GM12864 (cell line): ENCODE data around the gene RNASE8.

ENCODE experiments used
- DNase-seq: peaks from one replicate; pipeline ENCODE4 v3.0.0-alpha.2; 2011; ENCODE audit warnings: low read depth
- H3K4me3 ChIP-seq: 2 replicates; pipeline ENCODE4 v1.5.1; 2011; ENCODE audit warnings: mild to moderate bottlenecking, low read depth, low read length, control low read depth
- TF ChIP-seq, protein P1 (sequence below): IDR thresholded peaks from 2 replicates; pipeline ENCODE4 v1.5.1; 2011; ENCODE audit warnings: low read depth, mild to moderate bottlenecking, moderate library complexity, low read length, control low read depth, inconsistent platforms; ENCODE audit errors: missing control alignments

Gene RNASE8

DNA sequence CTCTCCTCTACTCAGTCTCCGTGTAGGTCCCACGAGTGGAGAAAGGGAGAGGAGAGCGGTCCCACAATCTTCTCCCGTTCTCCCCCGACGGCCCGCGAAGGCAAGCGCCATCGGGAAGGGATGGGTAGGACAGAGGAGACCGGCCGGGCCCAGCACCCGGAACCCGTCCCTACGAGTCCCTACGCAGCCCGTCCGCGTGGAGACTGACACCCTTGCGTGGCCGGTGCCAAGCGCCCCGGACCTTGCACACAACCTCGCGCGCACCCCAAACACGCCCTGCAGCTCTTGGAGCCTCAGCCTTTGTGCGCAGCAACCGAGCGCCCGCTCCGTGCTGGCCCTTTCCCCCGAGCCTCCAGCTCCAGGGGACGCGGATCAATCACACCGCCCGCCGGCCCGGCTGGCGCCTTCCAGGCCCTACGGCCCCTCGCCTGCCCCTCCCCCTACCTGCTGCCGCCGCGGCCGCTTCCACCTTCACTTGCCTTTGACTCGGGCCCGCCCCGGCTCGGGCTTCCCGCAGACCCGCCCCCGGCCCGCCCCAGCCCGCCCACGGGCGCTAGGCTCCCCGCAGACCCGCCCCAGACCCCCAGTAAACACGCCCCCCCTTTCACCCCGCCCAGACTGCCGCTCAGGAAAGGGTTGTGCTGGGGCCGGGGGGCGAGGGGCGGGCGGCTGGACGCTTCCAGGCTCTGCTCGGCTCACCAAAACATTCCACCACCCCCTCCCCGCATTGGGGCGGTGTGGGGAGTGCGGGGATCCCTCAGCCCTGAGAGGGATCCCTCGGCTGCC, 32.8 kb upstream of the RNASE8 start, which contains the start of gene NDRG2:
TSS of gene NDRG2 (minus strand) at position 477 of the 786 bp plus-strand sequence. CDS start 1,746 bp downstream, outside the sequence.
- TF ChIP-seq, protein P1, sequence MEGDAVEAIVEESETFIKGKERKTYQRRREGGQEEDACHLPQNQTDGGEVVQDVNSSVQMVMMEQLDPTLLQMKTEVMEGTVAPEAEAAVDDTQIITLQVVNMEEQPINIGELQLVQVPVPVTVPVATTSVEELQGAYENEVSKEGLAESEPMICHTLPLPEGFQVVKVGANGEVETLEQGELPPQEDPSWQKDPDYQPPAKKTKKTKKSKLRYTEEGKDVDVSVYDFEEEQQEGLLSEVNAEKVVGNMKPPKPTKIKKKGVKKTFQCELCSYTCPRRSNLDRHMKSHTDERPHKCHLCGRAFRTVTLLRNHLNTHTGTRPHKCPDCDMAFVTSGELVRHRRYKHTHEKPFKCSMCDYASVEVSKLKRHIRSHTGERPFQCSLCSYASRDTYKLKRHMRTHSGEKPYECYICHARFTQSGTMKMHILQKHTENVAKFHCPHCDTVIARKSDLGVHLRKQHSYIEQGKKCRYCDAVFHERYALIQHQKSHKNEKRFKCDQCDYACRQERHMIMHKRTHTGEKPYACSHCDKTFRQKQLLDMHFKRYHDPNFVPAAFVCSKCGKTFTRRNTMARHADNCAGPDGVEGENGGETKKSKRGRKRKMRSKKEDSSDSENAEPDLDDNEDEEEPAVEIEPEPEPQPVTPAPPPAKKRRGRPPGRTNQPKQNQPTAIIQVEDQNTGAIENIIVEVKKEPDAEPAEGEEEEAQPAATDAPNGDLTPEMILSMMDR: no peak
- H3K4me3 ChIP-seq: no peak within 1 kb of the TSS; the same call in 1 of the 2 replicates
- no peak for DNase-seq

DNA sequence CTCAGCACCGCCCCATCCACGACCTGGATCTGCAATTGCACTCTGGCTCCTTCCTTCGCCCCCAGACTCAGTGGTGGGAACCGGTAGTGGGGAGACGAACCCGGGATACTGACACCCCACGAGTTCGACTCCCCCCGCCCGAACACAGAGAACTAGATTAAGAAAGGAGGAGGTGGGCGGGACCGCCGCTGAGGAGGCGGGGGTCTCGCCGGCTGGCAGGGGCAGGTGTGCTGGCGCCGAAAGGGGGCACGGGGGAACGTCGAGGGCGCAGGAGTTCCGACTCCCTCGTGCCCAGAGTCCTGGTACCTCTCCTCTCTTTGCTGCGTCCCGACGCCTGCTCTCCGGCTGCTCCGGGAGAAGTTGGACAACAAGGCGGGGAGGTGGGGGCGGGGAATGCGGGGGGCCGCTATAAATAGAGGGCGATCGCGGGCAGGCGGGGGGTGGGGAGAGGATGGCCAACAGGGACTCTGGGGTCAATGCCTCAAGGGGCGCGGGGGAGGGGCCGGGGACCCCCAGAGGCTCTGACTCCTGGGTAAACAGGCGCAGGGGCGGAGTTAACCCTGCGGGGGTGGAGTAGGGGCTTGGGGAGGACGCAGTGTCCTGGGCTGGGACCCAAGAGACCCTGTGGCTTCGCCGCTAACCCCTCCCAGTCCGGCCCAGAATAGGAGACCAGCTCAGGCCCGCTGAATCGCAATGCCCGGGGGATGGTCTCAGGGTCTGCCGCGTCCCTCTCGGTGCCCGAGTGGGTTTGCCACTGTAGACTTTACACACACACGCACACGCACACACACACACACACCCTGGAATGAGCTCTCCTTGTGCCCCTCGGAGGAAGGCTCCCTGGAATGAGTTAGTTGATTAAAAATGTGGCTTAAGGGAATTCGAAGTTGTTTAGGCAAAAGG, 32.0 kb upstream of the RNASE8 start:
- TF ChIP-seq, protein P1: no peak
- H3K4me3 ChIP-seq: no peak overlapping the region
- DNase-seq: no peak

DNA sequence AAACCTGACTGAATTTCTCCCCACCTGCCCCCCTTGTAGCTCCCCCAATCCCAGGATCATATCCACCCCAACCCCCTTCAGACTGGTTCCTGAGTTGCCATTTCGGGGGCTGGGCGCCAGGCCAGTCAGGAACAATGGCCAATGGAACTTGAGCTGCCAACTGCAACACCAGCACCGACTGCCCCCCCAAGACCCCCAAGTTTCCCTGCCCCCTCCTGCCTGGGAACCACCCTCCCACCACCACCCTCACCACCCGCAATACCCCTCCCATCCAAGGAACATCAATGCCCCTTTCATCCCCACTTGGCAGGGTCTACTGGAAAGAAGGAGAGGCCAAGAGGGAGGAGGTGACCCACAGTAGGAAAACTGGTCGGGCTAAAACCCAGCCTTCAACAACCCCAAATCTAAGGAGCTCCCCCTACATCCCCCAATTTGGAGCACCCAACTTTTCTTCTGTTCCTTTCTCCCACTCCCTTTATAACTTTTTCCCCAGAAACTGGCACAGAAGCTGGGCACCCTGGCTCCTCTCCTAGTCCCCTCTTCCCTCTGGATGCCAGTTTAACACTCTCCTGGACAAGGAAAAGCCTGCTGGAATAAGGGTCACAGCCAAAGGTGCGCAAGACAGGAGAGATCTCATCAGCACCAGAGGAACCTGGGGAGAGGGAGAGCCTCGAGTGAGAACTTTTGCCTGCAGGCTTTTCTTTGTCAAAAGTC, 31.2 kb upstream of the RNASE8 start:
- H3K4me3 ChIP-seq: no peak overlapping the region
- DNase-seq: no peak
- TF ChIP-seq, protein P1: no peak

DNA sequence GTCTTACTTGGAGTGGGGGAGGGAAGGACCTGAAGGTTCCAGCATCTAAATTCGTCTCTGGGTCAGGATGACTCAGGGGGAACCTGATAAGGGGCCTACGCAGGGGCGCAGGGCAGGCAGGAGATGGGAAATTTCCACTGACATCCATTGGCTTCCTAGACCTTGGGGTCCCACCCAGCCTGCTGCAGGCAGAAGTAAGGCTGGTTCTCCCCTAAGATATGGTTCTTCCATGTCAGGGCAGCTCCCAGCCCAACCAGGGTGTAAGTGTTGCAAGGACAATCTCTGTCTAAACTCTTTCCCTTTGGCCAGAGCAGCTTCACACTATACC, 30.7 kb upstream of the RNASE8 start:
- TF ChIP-seq, protein P1: no peak
- H3K4me3 ChIP-seq: no peak overlapping the region
- no peak for DNase-seq

DNA sequence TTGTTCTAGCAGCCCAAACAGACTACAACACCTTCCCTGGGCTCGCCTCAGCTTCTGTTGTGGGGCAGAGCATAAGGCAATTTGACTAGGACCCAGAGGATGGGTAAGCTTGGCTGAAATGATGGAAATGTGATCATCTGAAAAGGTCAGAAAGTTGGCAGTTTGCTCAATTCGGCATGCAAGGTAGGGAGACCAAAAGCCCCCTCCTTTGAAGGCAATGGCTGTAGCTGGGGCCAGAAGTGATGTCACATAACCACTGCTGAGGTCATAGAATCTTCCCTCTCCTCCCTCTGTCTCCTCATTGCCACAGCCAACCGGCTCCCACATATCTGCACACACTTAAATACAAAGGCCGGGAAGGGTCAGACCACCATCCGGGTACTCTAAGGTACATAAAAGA, 27.7 kb upstream of the RNASE8 start, which contains the start of gene TPPP2:
TSS of gene TPPP2 (plus strand) at position 301 of the 400 bp plus-strand sequence. CDS start 365 bp downstream, outside the sequence.
- no peak for DNase-seq
- TF ChIP-seq, protein P1: no peak
- H3K4me3 ChIP-seq: no peak within 1 kb of the TSS

DNA sequence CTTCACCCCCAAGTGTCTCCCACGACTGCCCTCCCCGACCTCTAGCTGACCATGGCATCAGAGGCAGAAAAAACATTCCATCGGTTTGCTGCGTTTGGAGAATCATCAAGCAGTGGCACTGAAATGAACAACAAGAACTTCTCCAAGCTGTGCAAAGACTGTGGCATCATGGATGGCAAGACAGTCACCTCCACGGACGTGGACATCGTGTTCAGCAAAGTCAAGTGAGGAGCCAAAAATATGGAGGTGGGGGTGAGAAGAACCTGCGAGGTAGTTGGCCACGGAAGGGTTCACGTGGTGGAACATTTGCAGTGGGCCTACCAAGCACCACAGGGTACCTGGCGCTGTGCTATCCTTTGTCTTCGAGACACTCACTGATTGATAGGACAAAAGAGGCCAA, 27.1 kb upstream of the RNASE8 start:
- no peak for DNase-seq
- H3K4me3 ChIP-seq: no peak overlapping the region
- TF ChIP-seq, protein P1: no peak
